Stimulated activated CD8-positive, alpha-beta memory T cell treated with anti-CD3 and anti-CD28 coated beads, Interleukin-7, amount 100 ng/mL, for 48 hours (primary cell): ENCODE data around the gene IL17A.
"Not testable (repeated sequence)": the region's sequence is repeated elsewhere in the genome, so short reads cannot be mapped to it uniquely, and the experiment has no call there.

Experiments
- DNase-seq, 2 donors: peaks; one replicate each; pipeline ENCODE4 v3.0.0-alpha.2; 2020; ENCODE audit warnings: low read depth in 1 of 2; ENCODE audit errors: extremely low read depth in 1 of 2

Gene IL17A

DNA sequence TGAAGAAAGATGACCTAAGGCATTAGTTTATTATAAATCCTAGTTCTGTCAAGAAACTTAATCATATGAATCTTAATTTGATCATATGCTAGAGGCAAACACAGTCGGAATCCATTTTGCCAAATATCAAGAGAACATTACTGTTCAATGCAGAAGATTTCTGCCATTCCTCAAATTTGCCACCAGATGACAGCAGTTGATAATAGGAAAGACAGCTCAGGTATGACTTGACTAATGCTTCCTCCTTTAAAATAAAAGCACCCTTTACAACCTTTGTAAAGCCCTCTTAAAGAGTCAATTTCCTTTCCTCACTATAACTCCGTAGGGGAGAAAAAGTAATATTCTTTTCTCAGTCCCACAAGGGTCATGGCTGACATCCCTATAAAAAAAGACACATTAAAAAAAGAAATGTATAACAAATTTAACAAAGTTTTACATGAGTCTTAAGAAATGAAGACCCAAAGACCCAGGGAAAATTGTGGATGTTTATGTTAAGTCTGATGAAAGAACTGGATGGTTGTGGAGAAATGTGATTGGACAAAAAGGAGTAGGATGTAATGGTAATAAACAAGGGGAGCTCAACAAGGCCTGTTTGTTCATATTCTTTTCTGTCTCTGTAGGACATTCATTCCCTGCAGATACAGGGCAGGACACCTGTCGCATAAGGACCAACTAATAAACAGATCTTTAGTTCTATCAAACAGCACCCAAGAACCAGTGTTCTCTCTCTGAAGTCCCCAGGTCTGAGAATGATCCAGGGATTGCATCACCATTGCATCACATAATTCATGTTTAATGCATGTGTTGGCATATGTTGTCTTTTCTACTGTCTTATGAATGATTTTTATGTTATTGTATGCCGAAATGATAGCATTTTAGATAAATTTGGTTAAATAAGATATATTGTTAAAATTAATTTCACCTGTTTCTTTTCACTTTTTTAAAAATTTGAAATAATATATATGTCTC lies 23.0 kb upstream of the IL17A start:
- DNase-seq, result no peak

DNA sequence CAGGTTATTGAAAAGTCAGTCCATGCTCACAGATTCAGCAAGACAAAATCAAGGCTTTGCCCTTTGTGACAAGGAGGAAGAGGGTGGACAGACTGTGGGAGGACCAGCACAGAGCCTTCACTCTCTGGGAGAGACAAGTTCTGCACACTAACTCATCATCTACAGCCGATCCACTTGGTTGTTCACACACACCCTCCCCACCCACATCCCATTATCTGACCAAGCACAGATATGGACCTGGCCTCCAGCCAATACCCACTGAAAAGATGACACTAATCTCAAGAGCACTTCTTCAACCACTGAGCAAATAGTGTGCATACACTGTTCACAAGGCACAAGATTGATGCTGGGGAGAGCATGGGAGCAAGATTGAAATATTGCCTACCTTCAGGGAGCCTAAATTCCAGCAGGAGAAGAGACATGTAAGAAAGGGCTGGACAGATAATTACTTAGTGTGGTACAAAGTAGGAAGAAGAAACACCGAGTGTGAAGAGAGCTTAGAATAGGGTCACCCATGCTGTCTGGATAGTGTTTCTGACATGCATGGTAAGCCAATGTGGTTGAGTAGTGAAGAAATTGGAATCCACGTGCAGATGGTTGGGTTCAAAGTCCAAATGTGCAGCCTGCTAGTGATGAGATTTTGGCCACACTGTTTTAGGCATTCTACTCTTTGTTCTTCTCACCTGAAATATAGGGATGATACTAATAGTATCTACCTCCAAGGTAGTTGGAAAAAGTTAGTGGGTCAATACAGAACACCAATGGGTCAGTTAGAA lies 21.7 kb upstream of the IL17A start:
- DNase-seq, result no peak

DNA sequence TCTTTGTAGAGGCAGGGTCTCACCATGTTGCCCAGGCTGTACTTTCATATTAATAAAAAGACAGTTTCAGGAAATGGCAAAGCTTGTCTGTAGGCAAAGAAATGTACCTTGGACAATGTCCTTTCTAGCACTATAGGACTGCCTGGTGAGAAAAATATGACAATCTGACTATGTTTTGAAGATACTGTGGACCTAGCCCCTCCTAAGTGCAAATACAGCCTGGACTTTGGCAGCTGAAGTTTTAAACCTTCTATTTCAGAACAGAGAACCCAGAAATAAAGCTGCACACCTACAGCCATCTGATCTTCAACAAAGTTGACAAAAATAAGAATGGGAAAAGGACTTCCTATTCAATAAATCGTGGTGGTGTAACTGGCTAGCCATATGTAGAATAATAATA lies 18.9 kb upstream of the IL17A start:
- no peak for DNase-seq

GRCh38 chr6:52168351-52168750 lies 17.8 kb upstream of the IL17A start:
- DNase-seq, result not testable (repeated sequence)

- DNase-seq, result no peak
These were observed 12.1 kb upstream of the IL17A start for GRCh38 chr6:52174118-52174517.

GRCh38 chr6:52176550-52176949 lies 9.6 kb upstream of the IL17A start:
- no peak for DNase-seq

- no peak for DNase-seq
These were observed 8.2 kb upstream of the IL17A start for GRCh38 chr6:52177961-52178360.

DNA sequence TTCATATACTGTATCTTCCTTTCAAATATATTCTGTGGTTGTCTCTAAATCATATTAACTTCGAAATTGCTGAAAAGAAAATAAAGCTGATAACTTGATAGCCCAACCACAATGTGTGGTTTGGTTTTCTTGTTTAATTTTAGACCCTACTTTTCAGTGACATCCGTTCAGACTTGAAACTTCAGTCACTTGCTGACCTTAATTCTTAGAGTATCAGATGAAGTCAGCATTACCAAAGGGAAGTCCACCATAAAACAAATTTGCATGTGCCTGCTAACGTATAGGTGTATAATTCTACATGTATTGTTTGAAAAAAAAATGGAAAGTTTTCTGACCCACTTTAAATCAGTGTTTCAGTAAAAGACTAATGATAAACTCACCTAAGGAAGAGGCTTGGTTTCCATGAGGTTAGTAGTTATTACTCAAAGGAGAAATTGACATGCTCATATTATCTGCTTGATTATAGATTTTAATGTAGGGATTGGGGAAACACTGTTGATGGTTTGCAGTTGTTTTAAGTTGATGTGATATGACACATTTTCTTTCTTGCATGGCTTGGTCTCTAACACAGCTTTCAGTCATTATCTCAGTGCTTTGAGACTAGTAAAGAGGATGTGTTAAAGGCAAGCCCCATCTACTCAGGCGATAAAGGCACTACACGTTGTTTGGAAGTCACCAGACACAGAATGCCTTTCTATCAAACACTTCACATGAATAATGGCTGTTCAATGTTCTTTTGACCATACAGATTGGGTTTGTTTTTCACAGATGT lies 5.2 kb upstream of the IL17A start:
- DNase-seq, result no peak

DNA sequence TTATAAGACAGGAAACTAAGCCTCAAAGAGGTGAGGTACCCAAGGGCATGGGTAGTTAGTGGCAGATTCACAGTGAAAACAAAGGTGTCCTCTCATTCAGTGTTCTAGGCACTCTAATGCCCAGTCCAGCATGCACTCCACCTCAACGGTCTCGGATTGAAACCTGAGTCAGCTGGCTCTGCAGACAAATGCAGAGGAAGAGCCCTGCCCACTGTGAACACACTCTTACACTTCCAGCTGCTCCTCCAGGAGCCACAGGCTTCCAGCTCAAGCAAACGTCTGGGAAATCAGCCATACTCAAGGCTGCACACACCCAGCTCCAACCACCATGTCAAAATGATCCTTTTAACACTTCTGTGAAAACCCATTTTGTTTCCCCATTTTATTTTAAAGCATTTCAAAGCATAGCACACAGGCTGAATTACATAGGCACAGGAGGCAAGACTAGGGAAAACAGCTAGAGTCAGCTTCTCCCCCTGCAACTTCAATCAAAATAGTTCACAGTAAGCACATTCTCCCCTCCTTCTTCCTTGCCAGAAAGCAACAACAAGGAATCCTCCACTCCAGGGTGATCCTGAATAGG lies 3.0 kb upstream of the IL17A start:
- no peak for DNase-seq

- no peak for DNase-seq
These were observed 305 bp downstream of the IL17A start for GRCh38 chr6:52186480-52186879.

DNA sequence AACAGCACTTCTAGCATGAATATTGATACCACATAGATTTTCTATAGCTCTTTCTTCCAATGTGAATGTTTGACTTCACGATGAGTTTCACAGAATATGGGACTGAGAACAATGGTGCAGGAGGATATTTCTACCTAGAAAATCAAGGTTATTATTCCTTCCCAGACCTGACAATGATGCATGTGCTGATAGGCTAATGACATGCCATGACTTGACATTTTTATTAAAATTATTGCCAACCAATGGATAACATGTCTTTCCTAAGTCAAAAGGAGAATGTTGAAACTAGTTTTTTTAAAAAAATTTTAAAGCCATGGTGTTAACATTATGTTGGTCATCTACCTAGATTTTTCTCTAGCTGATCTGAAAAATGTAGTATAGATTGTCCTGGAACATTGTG lies 923 bp downstream of the IL17A start:
- no peak for DNase-seq

DNA sequence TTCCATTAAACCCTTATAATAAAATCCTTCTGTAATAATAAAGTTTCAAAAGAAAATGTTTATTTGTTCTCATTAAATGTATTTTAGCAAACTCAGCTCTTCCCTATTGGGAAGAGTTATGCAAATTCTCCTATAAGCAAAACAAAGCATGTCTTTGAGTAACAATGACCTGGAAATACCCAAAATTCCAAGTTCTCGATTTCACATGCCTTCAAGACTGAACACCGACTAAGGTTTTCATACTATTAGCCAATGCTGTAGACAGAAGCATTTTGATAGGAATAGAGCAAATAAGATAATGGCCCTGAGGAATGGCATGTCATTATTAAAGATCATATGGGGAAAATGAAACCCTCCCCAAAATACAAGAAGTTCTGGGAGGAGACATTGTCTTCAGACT lies 3.8 kb downstream of the IL17A start:
- DNase-seq, result no peak

DNA sequence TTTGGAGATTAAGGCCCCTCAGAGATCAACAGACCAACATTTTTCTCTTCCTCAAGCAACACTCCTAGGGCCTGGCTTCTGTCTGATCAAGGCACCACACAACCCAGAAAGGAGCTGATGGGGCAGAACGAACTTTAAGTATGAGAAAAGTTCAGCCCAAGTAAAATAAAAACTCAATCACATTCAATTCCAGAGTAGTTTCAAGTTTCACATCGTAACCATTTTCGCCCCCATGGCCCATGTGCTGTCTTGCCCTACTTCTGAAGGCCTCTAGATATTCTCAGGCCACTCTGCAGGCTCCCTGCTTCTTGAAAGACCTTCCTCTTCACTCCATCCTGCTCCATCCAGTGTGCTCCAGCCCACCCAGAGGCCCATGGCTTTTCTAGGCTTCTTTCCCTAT lies 4.2 kb downstream of the IL17A start:
- DNase-seq, result no peak

- no peak for DNase-seq
These were observed 5.6 kb downstream of the IL17A start for GRCh38 chr6:52191824-52192223.

- DNase-seq, result no peak
These were observed 9.7 kb downstream of the IL17A start for GRCh38 chr6:52195886-52196285.

GRCh38 chr6:52200088-52200487 lies 13.9 kb downstream of the IL17A start:
- not testable (repeated sequence) for DNase-seq

GRCh38 chr6:52201046-52201445 lies 14.9 kb downstream of the IL17A start:
- no peak for DNase-seq

DNA sequence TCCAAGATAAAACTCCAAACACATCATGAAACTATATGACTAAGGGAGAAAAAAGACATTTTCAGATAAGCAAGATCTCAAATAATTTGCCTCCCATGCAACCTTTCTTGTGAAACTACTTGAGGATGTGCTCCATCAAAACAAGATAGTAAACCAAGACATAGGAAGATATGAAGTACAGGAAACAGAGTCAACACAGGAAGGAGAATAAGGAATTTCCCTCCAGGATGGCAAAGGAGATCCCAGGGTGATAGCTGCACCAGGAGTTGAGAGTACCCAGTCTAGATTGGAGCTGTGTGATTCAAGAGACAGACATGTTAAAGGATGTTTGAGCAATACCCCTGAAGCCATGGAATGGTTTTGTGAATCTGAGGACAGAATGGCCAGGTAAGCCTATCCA lies 15.3 kb downstream of the IL17A start:
- DNase-seq, result no peak

DNA sequence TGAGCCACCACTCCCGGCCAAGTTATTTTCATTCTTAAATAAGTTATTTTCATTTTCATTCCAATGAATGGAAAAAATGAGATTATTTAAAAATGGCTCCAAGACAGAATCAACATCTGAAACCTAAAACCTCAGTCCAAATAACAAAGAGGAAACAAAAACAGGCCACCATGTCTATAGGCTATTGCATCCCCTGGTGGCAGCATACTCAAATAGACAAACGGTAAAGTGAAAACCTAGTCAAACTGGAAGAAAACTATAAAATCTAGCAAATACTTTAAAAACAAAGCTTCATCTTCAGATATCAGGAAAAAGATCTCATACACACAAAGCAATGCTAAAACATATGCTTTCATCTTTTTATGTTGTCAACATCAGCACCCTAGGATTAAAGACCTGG lies 20.9 kb downstream of the IL17A start:
- DNase-seq, result no peak

GRCh38 chr6:52208612-52209011 lies 22.4 kb downstream of the IL17A start:
- no peak for DNase-seq

DNA sequence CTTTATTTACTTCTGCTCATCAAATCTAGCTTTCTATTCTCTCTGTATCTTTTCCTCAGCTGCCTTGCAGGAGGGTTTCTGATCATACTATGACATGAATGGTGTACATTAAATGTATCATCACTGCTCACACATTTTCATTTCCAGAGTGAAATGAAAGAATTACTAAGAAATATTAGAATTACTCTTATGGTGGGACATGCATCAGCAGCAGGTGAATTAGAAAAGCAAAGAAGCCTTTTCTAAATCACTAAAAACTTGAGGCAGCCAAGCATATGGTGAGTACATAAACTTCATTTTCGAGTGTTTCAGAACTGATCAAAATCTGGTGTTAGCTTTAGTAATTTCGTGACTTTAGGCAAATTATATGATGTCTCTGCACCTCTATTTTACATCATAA lies 23.6 kb downstream of the IL17A start:
- no peak for DNase-seq
